Nephron (organoid): Measurements from ENCODE around the gene SLC7A8.

Experiments used
- H3K27ac Mint-ChIP-seq, 3 experiments: 2 replicates each; pipeline ENCODE4 v1.8.0; 2020; ENCODE audit warnings: mixed read lengths in 3 of 3, mild to moderate bottlenecking in 2 of 3, moderate library complexity in 1 of 3
- H3K27me3 Mint-ChIP-seq: 2 replicates; pipeline ENCODE4 v1.8.0; 2021; ENCODE audit warnings: low read depth, mild to moderate bottlenecking, moderate library complexity, mixed read lengths
- H3K36me3 Mint-ChIP-seq: 2 replicates; pipeline ENCODE4 v1.8.0; 2020; ENCODE audit warnings: low read depth, mixed read lengths
- H3K4me1 Mint-ChIP-seq: 2 replicates; pipeline ENCODE4 v1.8.0; 2020; ENCODE audit warnings: mixed read lengths
- H3K4me3 Mint-ChIP-seq, 3 experiments: 2 replicates each; pipeline ENCODE4 v1.8.0; 2020; ENCODE audit warnings: mild to moderate bottlenecking in 3 of 3, mixed read lengths in 3 of 3, moderate library complexity in 2 of 3
- H3K9me3 Mint-ChIP-seq: 2 replicates; pipeline ENCODE4 v1.8.0; 2020; ENCODE audit warnings: mixed read lengths
- CTCF ChIP-seq, 3 experiments: fragments of 200-600 bp; sonication (generic); IDR thresholded peaks; one replicate each; pipeline ENCODE4 v1.5.0; 2021; ENCODE audit warnings: antibody characterized with exemption in 3 of 3; ENCODE audit not compliant: unreplicated experiment in 3 of 3

SLC7A8 gene

DNA sequence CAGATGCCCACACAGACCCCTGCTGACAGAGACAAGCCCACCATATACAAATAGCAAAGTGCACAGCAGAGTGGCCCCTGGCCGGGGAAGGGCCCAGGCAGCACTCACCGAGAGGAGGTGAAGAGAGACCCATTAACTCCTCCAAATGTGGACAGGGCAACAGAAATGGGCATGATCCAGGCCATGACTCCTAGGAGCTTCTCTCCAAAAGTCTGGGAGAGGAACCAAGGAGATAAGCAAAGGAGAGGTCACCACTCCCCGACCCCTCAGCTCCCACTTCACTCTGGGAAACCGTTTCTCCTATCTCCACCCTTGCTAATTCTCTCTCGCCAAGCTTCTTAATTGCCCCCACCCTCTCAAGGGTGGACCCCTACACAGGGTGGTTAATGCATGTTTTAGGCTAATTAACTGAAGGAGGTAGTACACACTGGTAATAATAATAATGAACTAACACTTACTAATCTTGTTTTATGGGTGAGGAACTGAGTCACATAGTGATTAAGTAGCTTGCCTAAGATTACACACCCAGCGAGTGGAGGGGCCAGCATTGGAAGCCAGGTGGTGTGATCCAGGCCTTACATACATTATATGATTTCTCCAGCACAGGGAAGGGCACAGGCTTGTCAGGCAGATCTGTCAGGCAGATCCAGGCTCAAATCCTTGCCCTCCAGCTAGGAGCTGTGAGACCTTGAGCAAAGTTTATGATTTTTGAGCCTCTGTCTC lies 45.5 kb downstream of the SLC7A8 start:
- no peak for TF ChIP-seq CTCF (IDR thresholded peaks at IDR 0.05; ENCODE audit: unreplicated experiment in 3 of 3)
- H3K27ac Mint-ChIP-seq, result no peak overlapping the region
- H3K4me1 Mint-ChIP-seq, result no peaks in the 10 kb centered on the region
- no peak overlapping the region for H3K4me3 Mint-ChIP-seq
- no peaks in the 10 kb centered on the region for H3K27me3 Mint-ChIP-seq
- peaks cover 50% of the 10 kb centered on the region for H3K36me3 Mint-ChIP-seq
- no peaks in the 10 kb centered on the region for H3K9me3 Mint-ChIP-seq

DNA sequence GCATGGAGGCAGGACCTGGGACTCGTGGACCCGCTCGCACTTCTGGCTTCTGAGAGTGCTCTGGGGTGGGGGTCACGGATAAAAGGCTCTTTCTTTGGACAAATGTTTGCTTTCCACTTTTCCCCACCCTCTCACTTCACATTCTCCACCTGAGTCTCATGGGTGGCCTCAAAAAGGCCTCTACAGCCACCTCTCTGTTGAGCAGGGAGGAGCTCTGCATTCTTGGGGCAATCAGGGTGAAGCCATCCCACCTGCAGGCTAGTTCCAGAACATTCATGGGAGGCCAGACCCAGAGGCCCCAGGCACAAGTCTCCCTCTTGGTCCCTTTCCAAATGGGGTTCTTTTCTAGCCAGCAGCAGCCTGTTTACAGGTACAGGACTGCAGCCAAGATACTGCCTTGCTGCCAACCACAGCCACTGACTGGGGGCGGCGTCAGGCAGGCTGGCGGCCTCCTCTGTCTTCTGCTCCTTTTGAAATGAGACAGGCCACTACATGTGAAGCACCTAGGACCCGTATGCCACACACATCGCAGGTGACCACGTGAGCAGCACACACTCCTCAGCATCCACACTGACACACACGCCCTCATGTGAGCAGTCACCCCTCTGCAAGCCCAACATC lies 46.2 kb downstream of the SLC7A8 start:
- no peaks in the 10 kb centered on the region for H3K4me1 Mint-ChIP-seq
- no peaks in the 10 kb centered on the region for H3K27me3 Mint-ChIP-seq
- H3K36me3 Mint-ChIP-seq, result peaks cover 45% of the 10 kb centered on the region
- no peak for TF ChIP-seq CTCF (IDR thresholded peaks at IDR 0.05; ENCODE audit: unreplicated experiment in 3 of 3)
- H3K4me3 Mint-ChIP-seq, result no peak overlapping the region
- H3K9me3 Mint-ChIP-seq, result no peaks in the 10 kb centered on the region
- no peak overlapping the region for H3K27ac Mint-ChIP-seq

DNA sequence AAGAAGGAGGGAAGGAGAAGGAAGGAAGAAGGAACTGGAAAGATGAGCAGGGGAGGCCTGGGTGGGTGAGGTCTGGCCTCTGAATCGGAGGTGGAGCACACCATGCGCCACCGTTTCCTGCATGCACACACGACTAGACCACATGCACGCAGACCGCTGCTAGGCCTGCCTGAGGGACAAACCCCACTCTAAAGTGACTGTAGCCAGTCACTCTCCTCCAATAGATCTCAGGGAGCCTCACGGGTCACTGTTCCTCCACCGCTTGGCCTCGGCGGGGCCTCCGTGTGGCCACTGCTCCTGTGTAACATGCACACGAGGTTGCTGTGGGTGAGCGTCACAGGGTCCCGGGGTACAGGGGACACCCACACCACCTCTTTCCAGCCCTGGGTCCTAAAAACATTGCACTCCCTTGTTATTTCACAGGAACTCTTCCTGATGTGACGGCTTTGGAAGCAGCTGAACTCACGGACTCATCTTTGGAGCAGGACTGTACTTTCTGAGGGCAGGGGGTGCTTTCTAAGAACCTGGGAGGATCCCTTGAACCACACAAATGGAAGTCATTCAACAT lies 46.8 kb downstream of the SLC7A8 start:
- H3K27ac Mint-ChIP-seq, result no peak overlapping the region
- H3K4me1 Mint-ChIP-seq, result no peaks in the 10 kb centered on the region

DNA sequence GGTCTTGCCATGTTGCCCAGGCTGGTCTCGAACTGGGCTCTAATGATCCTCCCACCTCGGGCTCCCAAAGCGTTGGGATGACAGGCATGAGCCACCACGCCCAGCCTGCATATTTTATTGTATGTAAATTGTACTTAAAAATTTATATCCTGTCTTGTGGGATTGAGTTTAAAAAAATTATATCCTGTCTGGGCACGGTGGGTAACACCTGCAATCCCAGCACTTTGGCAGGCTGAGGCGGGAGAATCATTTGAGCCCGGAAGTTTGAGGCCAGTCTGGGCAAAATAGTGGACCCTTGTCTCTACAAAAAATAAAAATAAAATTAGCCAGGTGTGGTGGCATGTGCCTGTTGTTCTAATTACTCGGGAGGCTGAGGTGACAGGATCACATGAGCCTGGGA lies 50.5 kb downstream of the SLC7A8 start:
- Mint-ChIP-seq H3K36me3 (peaks cover 45% of the 10 kb centered on the region), H3K27ac (no peak overlapping the region), H3K9me3 (no peaks in the 10 kb centered on the region), H3K4me3 (no peak overlapping the region), H3K27me3 (no peaks in the 10 kb centered on the region), H3K4me1 (no peaks in the 10 kb centered on the region)
- no peak for TF ChIP-seq CTCF (IDR thresholded peaks at IDR 0.05; ENCODE audit: unreplicated experiment in 3 of 3)

More for the DNA sequence above, 46.8 kb downstream of the SLC7A8 start:
- no peak overlapping the region for H3K4me3 Mint-ChIP-seq
- H3K27me3 Mint-ChIP-seq, result no peaks in the 10 kb centered on the region
- no peaks in the 10 kb centered on the region for H3K9me3 Mint-ChIP-seq
- H3K36me3 Mint-ChIP-seq, result peaks cover 39% of the 10 kb centered on the region
- no peak for TF ChIP-seq CTCF (IDR thresholded peaks at IDR 0.05; ENCODE audit: unreplicated experiment in 3 of 3)

DNA sequence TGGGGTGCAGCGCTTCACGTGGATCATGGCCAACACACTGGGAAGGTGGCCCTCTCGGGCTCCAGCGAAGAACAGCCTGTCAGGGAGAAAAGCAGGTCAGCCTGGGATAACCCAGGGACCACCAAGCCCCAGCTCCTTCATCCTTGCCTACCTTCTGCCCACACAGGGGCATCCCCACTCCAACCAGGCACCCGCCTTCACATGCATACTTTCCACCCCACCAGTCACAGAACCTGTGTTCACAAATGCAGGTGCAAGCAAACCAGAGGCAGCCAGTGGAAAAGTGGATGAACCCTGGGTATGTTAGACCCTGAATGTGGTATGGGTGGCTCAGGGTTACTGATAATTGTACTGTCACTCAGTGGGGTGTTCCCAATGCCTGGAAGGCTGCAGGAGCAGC lies 52.0 kb downstream of the SLC7A8 start:
- peaks cover 38% of the 10 kb centered on the region for H3K36me3 Mint-ChIP-seq
- H3K4me3 Mint-ChIP-seq, result no peak overlapping the region
- no peaks in the 10 kb centered on the region for H3K4me1 Mint-ChIP-seq
- no peaks in the 10 kb centered on the region for H3K9me3 Mint-ChIP-seq
- TF ChIP-seq CTCF (IDR thresholded peaks at IDR 0.05; ENCODE audit: unreplicated experiment in 3 of 3), result no peak
- H3K27ac Mint-ChIP-seq, result no peak overlapping the region
- H3K27me3 Mint-ChIP-seq, result no peaks in the 10 kb centered on the region
